HG03159 (cell line): ENCODE measurements around the gene CASP8.
"Not testable (repeated sequence)": the region's sequence is repeated elsewhere in the genome, so short reads cannot be mapped to it uniquely, and the experiment has no call there.

Experiments
- ATAC-seq: cut with Tn5 transposase; IDR thresholded peaks from one replicate; pipeline ENCODE4 v1.9.1; 2021; ENCODE audit warnings: mild to moderate bottlenecking, moderate library complexity; ENCODE audit not compliant: unreplicated experiment

The CASP8 gene

DNA sequence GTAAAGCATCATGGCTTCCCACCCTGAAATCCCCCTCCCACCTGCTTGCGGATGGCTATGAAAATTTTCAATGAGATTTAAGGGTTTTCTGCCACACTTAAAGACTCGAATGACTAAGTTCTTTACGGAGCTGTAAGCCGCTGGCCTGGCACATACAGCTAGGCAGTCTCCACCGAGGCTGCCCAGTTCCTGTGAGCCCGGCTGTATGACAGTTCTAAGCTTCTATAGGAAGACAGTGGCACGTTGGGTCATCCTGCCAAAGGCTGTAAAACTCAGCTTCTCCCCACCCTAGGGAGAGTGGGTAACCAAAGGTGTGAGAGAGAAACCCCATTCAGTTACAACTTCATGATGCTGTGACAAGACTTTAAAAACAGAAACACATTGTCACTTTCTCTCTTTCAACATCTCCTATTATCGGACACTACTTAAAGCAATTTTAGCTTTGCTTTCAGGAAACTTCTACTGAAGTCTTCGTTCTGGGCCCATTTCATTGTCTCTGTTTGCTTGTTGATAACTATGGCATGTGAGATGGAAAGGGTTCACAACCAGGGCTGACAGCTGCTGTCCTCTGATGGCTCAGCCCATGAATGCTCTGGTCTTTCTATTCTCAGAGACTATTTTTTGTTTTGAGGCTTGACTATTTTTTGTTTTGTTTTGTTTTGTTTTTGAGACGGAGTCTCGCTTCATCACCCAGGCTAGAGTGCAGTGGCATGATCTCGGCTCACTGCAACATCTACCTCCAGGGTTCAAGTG is 7.1 kb downstream of the CASP8 start:
- ATAC-seq: no peak

GRCh38 chr2:201269764-201270163 is 9.4 kb downstream of the CASP8 start:
- no peak for ATAC-seq

- ATAC-seq: no peak
Measured at GRCh38 chr2:201270293-201271001, 10.1 kb downstream of the CASP8 start.

GRCh38 chr2:201271917-201272316 is 11.6 kb downstream of the CASP8 start:
- ATAC-seq: no peak

DNA sequence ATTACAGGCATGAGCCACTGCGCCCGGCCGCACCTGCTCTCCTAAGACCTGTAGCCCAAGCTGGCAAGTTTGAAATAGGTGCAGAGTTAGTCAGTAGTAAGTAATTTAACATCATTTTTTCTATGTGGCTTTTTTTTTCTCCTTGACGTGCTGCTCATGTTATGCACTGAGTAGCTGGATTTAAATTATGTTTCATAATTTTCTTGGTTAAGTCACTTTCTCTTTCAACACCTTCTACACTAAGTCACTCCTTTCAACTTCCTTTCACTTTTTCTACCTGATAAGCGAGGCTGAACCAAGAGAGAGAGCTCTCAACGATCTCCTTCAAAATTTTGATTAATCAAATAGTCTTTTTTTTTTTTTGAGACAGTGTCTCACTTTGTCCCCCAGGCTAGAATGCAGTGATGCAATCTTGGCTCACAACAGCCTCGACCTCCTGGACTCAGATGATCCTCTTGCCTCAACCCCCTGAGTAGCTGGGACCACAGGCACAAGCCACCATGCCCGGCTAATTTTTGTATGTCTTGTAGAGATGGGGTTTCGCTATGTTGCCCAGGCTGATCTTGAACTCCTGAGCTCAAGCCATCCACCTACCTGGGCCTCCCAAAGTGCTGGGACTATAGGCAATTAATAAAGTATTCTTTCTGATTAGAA is 13.1 kb downstream of the CASP8 start:
- ATAC-seq: no peak

GRCh38 chr2:201275069-201275468 is 14.7 kb downstream of the CASP8 start:
- no peak for ATAC-seq

DNA sequence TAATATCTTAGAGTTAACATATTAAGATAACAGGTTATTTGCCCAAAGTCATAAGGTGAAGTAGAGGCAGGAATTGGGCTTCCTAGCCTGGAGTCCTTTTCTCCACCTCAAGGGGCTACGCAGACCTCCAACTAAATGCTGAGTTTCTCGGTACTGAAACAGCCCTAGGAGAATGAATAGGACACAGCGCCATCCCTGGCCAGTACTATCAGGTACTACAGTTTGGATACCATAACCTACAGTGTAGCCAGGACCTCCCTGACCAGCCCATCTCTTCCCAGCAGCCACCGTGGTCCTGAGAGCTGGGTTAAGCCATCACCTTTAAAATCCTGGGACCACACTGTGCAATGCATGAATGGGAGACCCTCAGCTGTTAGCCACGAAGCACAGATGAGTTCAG is 15.7 kb downstream of the CASP8 start:
- no peak for ATAC-seq

DNA sequence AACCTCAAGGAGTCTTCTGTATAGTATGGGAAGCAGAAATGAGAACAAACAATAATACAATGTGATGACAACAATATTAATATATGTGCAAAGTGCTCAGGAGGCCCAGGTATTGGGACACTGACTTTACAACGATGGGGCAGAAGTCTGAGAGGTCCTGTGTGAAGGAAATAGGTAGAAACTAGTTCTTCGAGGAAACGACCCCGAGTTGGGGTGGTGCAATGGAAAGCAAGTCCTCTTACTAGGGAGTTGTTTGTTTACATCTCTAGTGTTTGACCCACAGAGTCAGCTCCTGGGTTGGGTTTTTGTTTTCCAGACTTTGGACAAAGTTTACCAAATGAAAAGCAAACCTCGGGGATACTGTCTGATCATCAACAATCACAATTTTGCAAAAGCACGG is 16.2 kb downstream of the CASP8 start:
- ATAC-seq: no peak

GRCh38 chr2:201279079-201279478 is 18.7 kb downstream of the CASP8 start:
- ATAC-seq: no peak

- ATAC-seq: no peak
Measured at GRCh38 chr2:201280191-201281040, 20.1 kb downstream of the CASP8 start.

DNA sequence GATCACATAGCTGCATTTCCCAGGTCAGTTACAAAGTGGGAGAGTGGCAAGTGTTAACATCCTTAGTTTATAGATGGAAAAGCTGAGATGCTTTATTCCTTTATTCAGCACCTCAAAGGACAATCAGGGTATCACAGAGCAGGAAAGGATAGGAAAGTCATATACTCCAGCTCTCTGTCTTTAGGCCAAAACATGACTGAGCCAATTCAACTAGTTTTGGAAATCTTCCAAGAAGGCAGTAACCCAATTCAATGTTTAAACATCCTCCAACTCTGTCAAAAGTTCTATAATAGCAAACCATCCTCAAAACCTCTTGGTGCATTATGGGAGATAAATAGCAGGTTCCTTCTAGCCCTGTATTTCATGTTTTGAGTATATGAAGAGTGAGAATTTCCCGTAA is 25.2 kb downstream of the CASP8 start:
- no peak for ATAC-seq

GRCh38 chr2:201290457-201291148 is 30.3 kb downstream of the CASP8 start:
- not testable (repeated sequence) for ATAC-seq

DNA sequence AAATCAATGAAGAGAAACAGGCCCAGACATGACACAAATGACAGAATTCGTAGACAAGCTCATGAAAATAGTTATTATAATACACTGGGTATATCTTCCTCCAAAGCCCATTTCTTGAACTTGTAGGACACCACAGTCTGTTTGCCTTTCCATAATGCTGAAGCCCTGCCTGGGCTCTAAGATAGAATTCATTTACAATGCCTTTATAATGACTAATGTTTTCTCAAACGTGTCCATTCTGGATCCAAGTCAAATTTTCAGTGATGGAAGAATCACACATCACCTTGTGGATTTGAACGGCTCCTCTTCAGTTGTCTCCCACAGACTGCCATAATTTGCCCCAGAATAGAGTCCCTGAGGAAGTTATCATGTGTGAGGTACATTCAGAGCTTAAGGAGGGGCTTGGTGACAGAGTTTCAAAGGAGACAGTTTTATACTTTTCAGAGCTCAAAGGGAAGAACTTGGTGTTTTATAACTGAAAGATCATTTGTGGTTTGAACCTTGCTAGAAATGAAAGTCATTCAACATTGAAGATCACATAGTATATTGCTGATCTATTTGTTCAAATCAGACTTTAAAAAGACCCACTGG is 38.2 kb downstream of the CASP8 start:
- no peak for ATAC-seq

DNA sequence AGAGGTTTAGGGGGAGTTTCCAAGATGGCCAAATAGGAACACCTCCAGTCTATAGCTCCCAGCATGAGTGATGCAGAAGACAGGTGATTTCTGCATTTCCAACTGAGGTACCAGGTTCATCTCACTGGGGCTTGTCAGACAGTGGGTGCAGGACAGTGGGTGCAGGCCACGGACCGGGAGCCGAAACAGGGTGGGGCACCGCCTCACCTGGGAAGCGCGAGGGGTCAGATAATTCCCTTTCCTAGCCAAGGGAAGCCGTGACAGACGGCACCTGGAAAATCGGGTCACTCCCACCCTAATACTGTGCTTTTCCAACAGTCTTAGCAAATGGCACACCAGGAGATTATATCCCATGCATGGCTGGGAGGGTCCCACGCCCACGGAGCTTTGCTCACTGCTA is 39.6 kb downstream of the CASP8 start:
- ATAC-seq: not testable (repeated sequence)

DNA sequence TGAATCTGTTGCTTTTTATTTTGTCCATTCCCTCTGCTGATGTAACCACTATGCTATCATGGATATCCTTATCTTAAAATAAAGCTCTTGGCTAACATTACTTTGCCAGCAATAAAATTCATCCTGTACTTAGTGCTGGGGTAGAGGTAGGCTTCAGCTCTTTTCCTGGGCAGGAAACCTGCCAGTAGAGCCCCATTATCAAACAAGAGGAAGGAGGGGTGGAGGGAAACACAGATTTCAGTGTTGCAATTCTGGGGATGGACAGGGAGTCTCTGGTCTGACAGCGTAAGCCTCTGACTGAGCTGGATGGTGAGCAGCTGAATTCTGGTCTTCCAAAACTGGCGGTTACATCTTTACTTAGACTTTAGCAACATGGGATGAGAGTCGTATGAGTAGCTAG is 47.5 kb downstream of the CASP8 start:
- no peak for ATAC-seq

DNA sequence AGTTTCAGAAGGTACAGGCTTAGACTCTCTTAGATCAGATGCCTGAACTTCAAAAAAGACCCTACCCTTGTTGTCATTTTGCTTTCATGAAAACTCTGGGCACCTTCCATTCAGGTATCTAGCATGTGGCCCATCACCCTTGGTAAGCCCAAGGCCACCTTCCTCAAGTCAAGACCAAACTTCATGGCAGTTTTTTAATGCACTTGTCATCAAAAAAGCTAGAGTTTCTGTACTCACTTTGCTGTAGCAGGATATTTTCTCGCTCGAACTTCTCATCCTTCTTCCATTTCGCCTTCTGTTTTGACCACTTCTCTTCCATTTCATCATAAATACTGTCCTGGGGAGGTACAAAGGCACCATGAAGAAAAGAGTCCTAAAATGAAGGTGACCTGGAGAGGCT is 48.6 kb downstream of the CASP8 start:
- no peak for ATAC-seq

- no peak for ATAC-seq
Measured at GRCh38 chr2:201313362-201313761, 53.0 kb downstream of the CASP8 start.

DNA sequence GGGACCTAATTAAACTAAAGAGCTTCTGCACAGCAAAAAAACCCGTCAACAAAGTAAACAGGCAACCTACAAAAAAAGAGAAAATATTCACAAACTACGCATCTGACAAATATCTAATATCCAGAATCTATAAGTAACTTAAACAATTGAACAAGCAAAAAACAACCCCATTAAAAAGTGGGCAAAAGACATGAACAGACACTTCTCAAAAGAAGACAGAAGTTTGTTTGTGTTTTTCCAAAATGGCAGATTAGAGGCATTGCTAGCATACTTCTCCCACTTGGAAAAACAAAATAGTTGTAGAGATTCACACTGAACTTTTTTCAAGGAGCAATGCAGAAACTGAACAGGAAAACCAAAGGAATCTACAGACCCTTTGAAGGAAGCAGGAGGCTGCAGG is 59.2 kb downstream of the CASP8 start:
- ATAC-seq: no peak

DNA sequence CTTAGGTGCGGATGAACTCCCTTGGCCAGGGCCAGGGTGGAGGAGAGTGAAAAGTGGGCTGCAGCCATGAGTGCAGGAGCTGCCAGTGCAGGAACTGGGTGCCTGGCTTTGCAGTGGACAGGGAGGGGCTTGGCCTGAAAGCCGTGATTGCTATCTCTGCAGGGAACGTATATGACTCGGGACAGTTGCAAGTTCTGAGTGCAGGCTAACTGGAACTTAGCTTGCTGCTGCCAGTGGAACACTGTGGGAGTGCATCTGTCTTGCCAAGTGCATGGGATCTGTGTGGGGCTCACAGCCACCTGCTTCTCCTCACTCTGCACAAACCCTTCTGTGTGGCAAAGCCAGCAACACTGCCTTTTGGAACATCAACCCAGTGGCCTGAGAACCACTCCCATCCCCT is 59.9 kb downstream of the CASP8 start:
- no peak for ATAC-seq

GRCh38 chr2:201320701-201321100 is 60.4 kb downstream of the CASP8 start:
- no peak for ATAC-seq
